ENCODE measurements around the gene GMNC.

DNA sequence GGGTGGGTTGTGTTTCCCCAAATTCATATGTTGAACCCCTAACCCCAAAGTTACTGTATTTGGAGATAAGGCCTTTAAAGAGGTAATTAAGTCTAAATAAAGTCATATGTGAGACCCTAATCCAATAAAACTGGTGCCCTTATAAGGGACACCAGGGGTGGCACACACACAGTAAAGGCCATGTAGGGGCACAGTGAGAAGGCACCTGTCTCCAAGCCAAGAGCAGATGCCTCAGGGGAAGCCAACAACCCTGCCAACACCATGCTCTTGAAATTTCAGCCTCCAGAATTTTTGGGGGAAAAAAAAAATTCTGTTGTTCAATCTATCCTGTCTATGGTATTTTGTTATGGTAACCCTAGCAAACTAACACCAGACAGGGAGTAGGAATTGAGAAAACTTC is 1.5 kb upstream of the GMNC start:
- TF ChIP-seq POLR2A (IDR thresholded peaks at IDR 0.05; ENCODE audit: low read depth, low read length) (no peak), POLR2AphosphoS5 (IDR thresholded peaks at IDR 0.05; ENCODE audit: low read depth, low read length) (no peak)
